T-helper 2 cell (primary cell): ENCODE measurements around the gene TBC1D3H.
"Not testable (repeated sequence)": the region's sequence is repeated elsewhere in the genome, so short reads cannot be mapped to it uniquely, and the experiment has no call there.

ENCODE experiments used
- DNase-seq, 5 experiments: peaks; one replicate each; pipeline versions ENCODE4 v3.0.0 to v3.0.0-alpha.2; 2012 to 2022
- total RNA-seq, 2 donors: gene quantifications; one replicate each; lab custom pipeline; 2026; lab: John Stamatoyannopoulos, UW

The TBC1D3H gene
- total RNA-seq: 0 reads per million in 2 donors

DNA sequence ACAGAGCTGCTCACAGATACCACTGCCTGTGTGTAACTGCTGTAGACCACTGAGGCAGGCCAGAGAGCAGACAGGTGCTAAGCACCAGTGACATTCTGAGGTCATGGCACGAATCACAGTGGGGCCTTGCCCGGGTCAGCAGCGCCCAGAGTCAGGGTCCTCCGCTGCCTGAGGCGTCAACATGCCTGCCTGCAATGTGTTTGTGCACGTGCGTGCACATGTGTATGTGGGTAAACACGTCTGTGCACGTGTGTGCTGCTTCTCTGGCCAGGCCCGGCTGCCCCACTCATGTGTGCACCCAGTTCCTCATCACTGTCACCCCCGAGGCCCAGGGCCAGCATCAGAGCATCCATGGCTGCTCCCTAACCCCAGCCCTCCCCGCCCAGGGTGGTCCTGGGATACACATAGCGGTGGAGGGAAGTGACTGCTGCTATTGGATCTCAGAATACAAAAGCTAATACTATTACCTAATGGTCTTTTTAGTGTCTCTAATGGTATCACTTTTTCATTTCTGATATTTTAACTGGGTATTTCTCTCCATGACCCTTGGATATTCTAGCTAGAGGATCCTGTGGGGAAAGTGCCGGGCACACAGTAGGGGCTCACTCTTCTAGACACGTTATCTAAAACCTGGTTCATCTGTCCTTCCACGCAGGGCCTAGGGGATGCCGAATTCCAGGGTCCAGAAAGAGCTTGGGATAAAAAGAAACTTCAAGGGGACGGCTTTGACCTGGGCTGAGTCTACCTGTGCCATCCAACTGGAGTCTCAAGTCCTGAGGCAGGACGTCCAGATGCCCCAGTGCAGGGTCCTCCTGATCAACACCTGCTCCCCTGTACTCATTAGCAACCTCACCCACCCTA, at the start of gene TBC1D3H:
Gene TBC1D3H, minus strand, starts transcription at position 51 of the 861 bp plus-strand sequence. CDS start 1,540 bp downstream, outside the sequence.
- not testable (repeated sequence) for DNase-seq

GRCh38 chr17:36428891-36429290, 40.7 kb upstream of the TBC1D3H start:
- DNase-seq: not testable (repeated sequence)

GRCh38 chr17:36415180-36415941, 27.1 kb upstream of the TBC1D3H start:
- DNase-seq: not testable (repeated sequence)

DNA sequence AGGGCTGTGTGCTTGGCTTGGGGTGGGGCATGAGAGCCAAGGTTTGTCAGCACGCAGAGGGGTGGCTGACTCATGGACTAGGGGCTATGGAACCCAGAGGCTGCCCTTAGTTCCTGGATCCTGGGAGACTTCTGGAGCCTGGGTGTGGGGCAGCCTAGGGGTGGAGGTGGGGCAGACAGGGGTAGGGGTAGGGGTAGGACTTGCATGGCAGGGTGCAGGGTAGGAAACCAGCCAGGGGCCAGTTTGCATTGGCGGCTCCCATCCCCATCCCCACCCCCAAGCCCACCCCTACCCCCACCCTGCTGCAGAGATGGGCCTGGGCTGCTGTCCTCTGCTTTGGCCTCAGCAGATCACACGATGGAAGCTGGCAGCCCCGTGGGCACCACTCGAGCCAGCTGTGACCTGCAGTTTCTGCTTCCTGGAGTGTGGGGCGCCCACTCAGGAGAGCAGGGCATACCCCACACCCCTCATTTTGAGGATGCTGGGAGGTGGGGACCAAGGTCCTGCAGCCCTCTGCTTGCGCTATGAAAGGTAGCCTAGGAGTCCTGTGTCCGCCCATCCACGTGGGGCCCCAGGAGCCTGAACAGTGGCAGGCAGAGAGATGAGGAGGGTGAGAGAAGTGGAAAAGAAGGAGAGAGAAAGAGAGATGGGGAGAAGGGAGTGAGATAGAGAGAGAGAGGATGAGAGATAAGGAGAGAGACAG, 2.9 kb upstream of the TBC1D3H start:
- DNase-seq: not testable (repeated sequence)

DNA sequence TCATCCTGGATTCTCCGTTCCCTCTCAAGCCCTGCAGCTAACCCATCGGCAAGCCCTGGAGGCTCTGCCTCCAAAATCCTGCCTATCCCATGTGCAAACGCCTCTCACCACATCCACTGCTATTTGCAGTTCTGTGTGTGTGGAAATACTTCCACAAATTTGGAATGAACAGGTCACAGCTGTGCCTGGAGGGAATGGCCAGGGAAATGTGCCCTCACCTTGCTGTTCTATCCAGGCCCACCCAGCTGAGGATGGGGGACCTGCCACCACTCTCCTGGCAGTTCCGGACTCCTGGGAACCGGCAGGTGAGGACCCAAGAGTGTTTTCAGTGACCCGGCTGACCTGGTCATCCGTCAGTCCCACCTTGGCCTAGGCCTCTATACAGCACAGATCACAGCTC, 12.3 kb downstream of the TBC1D3H start:
- DNase-seq: not testable (repeated sequence)

DNA sequence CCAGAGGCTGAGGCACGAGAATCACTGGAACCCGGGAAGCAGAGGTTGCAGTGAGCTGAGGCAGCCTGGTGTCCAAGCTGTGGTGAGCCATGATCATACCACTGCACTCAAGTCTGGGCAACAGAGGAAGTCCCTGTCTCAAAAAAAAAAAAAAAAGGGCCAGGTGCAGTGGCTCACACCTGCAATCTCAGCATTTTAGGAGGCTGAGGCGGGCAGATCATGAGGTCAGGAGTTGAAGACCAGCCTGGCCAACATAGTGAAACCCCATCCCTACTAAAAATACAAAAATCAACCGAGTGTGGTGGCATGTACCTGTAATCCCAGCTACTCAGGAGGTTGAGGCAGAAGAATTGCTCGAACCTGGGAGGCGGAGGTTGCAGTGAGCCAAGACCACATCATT, 25.7 kb downstream of the TBC1D3H start:
- not testable (repeated sequence) for DNase-seq
